Kidney capillary endothelial cell (primary cell): ENCODE results near the gene LRRC36.
A peak's percentile ranks its signal among the peaks of the same experiment; 100 is the strongest.
"Not testable (repeated sequence)": the region's sequence is repeated elsewhere in the genome, so short reads cannot be mapped to it uniquely, and the experiment has no call there.

Experiments used
- DNase-seq: peaks from one replicate; pipeline ENCODE4 v3.0.0-alpha.2; 2018; ENCODE audit warnings: low spot score

Gene LRRC36

DNA sequence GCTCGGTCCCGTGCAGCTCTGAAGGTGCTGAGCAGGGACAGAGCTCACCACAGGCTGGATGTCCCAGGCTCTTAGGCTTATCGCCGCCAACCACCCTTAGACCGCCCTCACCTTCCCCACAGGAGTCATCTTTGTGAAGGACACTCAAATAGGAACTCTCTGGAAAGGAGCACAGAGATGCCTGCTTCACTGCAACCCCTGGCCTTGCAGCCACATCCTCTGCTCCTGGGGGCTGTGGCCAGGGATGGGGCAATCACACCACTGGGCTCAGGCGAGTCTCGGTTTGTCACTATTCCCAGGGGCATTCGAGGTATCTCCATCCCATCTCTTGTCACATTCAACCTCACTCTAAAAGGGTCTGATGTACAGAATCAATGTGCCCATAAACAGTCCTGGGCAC lies 78.7 kb downstream of the LRRC36 start:
- DNase-seq: no peak

GRCh38 chr16:67406111-67406971 lies 79.7 kb downstream of the LRRC36 start:
- peak; percentile 85 for DNase-seq

DNA sequence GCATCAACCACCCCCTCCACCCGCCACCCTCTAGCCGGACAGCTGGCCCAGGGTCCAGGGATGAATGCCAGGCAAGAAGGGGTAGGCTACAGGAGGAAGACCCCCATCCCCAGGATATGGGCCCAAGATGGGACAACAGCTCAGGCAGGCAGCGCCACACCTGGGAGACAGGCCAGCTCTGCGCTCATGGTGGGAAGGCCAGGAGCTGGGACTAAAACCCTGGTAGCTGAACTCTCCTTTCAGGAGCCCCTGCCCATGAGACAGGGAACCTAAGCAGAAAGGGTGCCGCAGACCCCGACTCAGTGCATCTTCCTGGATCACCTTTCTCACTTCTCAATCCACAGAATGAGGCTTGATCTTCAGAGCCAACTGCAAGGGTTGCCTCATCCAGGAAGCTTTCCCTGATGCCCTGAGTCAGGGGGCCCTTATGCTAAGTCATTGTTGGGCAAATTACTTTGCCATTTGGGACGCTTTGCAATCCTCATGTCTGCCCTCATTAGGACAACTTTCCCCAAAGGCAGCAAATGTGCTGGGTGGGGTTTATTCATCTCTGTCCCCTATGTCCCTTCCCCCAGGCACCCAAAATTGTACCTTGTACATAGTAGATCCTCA lies 80.7 kb downstream of the LRRC36 start:
- no peak for DNase-seq

DNA sequence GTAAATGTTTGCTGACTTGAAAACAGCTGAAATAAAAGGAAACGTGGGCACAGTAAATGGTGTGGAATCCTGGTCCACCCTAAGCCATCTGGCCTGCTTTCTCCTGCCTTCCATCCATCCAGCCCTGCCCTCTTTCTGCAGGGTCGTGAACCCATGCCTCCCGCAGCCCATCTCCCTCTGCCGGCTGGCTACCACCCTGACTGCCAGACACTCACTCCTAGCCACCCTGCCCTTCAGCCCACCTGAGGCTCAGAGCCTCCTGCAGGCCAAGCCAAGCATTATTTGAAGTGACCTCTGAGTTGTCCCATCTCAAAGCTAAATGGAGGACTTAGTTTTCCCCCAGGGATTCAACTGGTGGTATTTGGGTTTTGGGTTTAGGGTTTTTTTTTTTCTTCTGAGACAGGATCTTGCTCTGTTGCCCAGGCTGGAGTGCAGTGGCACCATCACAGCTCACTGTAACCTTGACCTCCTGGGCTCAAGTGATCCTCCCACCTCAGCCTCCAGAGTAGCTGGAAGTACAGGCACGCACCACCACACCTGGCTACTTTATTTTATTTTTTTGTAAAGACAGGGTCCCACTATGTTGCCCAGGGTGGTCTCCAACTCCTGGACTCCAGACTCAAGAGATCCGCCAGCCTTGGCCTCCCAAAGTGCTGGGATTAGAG lies 81.3 kb downstream of the LRRC36 start:
- DNase-seq: no peak

- DNase-seq: no peak
Measured at GRCh38 chr16:67409631-67410030, 83.0 kb downstream of the LRRC36 start.

DNA sequence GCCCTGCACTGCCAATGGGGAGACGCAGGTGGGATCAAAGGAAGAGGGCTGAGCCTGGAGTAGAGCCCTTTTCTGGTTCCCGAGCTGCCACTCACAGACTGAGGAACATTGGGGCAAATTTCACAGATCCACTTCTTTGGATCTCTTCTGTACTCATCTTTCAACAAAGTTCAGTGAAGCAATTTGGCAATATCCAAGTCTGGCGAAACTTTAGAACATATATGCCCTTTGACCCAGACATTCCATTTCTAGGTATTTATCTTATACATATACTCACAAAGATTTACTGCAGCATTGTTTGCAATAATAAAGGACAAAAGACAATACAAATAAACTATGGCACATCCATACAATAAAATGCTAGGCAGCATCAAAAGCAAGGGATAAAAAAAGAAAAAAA lies 84.7 kb downstream of the LRRC36 start:
- DNase-seq: no peak

- DNase-seq: no peak
Measured at GRCh38 chr16:67412294-67412693, 85.7 kb downstream of the LRRC36 start.

DNA sequence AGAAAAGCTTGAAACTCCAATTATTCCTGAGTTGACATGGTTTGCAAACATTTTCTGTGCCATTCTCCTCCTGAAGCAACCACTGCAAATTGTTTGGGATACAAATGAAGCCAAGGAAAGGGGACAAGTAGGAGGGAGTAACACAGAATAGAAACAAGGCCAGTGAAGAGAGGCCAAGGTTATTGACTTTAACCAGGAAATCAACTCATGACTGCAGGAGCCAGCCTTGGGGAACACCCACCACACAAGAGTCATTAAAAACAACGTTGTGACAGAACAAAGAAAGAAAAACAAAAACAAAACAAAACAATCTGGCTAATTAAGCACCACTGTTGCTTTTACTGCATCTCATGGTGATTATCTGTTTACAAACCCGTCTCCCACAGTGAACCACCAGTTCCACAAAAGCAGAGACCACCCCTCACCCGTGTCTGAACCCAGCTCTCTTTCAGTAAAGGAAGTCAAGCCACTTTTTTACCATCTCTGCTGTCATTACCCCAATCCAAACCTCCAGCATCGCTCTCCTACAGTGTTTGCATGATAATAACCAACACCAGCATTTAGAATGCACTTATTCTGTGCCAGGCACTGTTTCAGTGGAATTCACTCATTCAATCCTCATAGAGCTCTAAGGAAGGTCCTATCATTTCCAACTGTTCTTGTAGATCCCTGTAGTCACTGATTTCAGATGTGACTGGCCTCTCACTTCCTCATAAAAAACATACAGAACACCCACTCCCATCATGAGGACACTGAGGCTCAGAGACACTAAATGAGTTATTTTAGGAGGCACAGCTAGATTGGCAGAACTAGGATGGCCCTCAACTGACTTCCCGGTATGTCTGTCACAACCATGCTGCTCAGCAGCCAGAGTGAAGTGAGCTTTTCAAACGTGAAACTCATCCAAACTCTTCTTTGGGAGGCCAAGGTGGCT lies 87.6 kb downstream of the LRRC36 start:
- DNase-seq: no peak

DNA sequence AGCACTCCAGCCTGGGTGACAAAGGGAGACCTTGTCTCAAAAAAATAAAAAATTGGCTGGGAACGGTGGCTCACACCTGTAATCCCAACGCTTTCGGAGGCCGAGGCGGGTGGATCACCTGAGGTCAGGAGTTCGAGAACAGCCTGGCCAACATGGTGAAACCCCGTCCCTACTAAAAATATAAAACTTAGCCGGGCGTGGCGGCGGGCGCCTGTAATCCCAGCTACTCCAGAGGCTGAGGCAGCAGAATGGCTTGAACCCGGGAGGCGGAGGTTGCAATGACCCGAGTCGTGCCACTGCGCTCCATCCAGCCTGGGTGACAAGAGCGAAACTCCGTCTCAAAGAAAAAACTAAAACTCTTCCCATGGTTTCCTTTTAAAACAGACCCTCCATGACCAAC lies 88.8 kb downstream of the LRRC36 start:
- not testable (repeated sequence) for DNase-seq

- DNase-seq: peak; percentile 76
Measured at GRCh38 chr16:67415872-67416793, 89.5 kb downstream of the LRRC36 start, which contains the start of gene ZDHHC1. ZDHHC1 (minus strand) TSS chr16:67416477; CDS start chr16:67407775, 8,702 bp downstream.

DNA sequence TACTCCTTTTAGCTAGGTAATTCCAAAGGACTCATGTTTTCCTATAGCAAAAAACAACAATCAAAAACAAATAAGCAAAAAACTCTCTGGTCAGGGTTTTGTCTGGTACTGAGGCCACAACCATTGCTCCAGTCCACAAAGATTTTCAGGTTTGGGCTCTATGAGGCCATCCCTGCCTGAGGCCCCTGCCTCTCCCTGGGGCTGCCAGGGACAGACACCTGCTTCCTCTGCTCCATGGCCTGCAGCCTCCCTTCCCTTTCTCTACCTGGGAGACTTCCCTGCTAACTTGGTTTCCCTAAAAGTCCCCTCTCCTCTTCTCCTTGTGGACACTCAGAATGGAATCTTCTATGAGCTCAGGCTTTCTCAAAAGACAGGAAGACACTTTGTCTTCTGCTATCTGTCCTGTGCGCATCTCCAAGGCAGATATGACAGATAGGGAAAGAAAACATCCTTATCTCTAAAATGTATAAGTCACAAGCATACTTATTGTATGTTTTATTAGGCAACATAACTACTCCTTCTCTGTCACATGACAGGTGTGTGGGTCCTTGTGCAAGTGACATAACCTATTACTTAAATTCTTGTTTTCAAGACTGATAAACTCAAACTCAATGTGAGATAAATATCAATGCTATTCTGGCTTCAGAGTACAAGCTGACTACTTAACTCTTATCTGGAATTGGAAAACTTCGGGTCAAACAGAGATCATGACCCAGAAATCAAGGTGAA lies 90.9 kb downstream of the LRRC36 start:
- DNase-seq: no peak

DNA sequence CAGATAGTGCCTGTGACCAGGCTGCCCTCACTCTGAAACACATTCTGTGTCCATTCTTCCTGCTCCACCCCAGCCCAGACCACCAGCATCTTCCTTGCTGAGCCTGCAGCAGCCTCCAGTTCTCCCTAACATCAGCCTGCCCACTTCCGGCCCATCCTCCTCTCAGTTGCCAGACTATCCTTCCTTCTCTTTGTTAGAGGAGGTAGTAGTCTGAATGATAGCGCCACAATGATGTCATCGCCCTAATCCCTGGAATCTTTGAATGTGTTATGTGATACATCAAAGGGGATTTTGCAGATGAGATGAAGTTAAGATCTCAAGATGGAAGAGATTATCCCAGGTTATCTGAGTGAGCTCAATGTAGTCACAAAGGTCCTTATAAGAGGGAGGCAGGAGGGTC lies 92.9 kb downstream of the LRRC36 start:
- no peak for DNase-seq

- no peak for DNase-seq
Measured at GRCh38 chr16:67419931-67420330, 93.3 kb downstream of the LRRC36 start.

DNA sequence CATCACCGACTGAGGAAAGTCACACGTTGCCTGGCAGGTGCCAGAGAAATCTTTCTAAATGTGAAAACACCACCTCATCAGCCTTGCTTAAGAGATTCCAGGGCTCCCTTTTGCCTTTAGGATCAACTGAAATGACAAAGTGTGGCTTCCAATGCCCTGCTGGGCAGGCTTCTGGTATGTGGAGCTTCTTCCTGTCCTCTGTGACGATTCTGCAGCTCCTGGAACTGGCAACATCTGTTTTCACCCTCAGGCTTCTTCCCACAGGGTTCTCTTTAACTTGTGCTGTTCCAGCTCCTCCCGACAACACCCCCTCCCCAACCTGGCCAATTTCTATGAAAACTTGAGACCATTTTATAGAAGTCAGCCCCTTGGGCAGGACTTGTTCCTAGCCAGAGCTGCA lies 94.4 kb downstream of the LRRC36 start:
- DNase-seq: no peak

- DNase-seq: no peak
Measured at GRCh38 chr16:67423015-67423414, 96.4 kb downstream of the LRRC36 start.

- DNase-seq: no peak
Measured at GRCh38 chr16:67423611-67424260, 97.1 kb downstream of the LRRC36 start.

- DNase-seq: no peak
Measured at GRCh38 chr16:67424261-67424615, 97.6 kb downstream of the LRRC36 start.

- DNase-seq: no peak
Measured at GRCh38 chr16:67425061-67425460, 98.4 kb downstream of the LRRC36 start.

- no peak for DNase-seq
Measured at GRCh38 chr16:67425580-67425979, 99.0 kb downstream of the LRRC36 start.

- no peak for DNase-seq
Measured at GRCh38 chr16:67426022-67426421, 99.4 kb downstream of the LRRC36 start.
